H1 (cell line): Measurements from ENCODE around the gene OXCT2. TPM values are rescaled to one million over a fixed set of nuclear protein-coding genes. Genes with fewer than 3 reads are reported as not detected.

Experiments used
- BRCA1 ChIP-seq: IDR thresholded peaks from 2 replicates; pipeline ENCODE4 v1.6.1; 2012; ENCODE audit warnings: low read depth, low read length, improper control_type of control experiment
- RBBP5 ChIP-seq: IDR thresholded peaks from 2 replicates; pipeline ENCODE4 v1.7.1; 2012; ENCODE audit warnings: low read depth, mild to moderate bottlenecking, inconsistent platforms, low read length, moderate library complexity, borderline replicate concordance
- RXRA ChIP-seq: IDR thresholded peaks from 2 replicates; pipeline ENCODE4 v1.6.1; 2011; ENCODE audit warnings: low read depth, mild to moderate bottlenecking, low read length, moderate library complexity; ENCODE audit not compliant: insufficient read depth
- SP4 ChIP-seq: IDR thresholded peaks from 2 replicates; pipeline ENCODE4 v1.6.1; 2012; ENCODE audit warnings: low read length, inconsistent platforms
- SRF ChIP-seq: IDR thresholded peaks from 2 replicates; pipeline ENCODE4 v1.6.1; 2011; ENCODE audit warnings: mild to moderate bottlenecking, low read depth, low read length, moderate library complexity
- polyA plus RNA-seq, 7 experiments: library from polyadenylated mRNA; depleted of rRNA in 3 of 7; stranded (reverse) in 5 of 7; unstranded in 2 of 7; fragments of >200 nt in 5 of 7; fragments of 200-250 nt in 2 of 7; gene quantifications; 1 replicate in 5 of 7; 2 replicates in 1 of 7; 4 replicates in 1 of 7; pipeline versions ENCODE4 v1.2.1 to v1.2.3, GENCODE V29; 2011 to 2013; ENCODE audit warnings: missing spikeins in 2 of 7, mixed read lengths in 2 of 7
- total RNA-seq: library from RNA; stranded (reverse); fragmentation: NEBNext Ultra II Directional; extraction: Animal tissue kit (Norgen Biotek cat#: 25700); gene quantifications from 2 replicates; pipeline ENCODE4 v1.2.1, GENCODE V29; 2021
- TF ChIP-seq, protein P1 (sequence below): fragments of 300-600 bp; sonication (generic); IDR thresholded peaks from 2 replicates; pipeline ENCODE4 v1.7.1; 2012; ENCODE audit warnings: low read length, moderate library complexity, mild to moderate bottlenecking, inconsistent platforms; ENCODE audit not compliant: insufficient replicate concordance
- TF ChIP-seq, protein P2 (sequence below): IDR thresholded peaks from 2 replicates; pipeline ENCODE4 v1.6.1; 2012; ENCODE audit warnings: inconsistent platforms
- TF ChIP-seq, protein P3 (sequence below): IDR thresholded peaks from 2 replicates; pipeline ENCODE4 v1.6.1; 2012; ENCODE audit warnings: inconsistent platforms

OXCT2 gene
- total and polyA plus RNA-seq, 2 of the 8 experiments (the other 6 are each of a cell fraction or from before 2014, with no cell fraction given), result 2.6 to 2.9 TPM

DNA sequence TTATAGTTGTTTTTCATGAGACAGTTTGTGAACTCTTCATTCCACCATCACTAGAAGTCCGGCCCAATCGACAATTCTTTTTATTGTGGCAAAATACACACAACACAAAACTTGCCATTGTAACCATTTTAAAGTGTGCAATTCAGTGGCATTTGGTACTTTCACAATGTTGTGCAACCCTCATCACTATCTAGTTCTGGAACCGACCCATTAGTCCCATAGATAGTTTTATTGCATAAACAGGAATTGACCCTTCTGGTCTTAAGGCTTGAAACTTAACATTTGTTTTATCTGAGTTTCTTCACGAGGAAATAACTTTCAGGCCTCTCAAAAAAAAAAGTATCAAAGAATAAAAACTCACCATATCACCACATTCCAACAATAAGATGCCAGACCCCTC, 41.3 kb downstream of the OXCT2 start (continued):
- TF ChIP-seq, protein P1, sequence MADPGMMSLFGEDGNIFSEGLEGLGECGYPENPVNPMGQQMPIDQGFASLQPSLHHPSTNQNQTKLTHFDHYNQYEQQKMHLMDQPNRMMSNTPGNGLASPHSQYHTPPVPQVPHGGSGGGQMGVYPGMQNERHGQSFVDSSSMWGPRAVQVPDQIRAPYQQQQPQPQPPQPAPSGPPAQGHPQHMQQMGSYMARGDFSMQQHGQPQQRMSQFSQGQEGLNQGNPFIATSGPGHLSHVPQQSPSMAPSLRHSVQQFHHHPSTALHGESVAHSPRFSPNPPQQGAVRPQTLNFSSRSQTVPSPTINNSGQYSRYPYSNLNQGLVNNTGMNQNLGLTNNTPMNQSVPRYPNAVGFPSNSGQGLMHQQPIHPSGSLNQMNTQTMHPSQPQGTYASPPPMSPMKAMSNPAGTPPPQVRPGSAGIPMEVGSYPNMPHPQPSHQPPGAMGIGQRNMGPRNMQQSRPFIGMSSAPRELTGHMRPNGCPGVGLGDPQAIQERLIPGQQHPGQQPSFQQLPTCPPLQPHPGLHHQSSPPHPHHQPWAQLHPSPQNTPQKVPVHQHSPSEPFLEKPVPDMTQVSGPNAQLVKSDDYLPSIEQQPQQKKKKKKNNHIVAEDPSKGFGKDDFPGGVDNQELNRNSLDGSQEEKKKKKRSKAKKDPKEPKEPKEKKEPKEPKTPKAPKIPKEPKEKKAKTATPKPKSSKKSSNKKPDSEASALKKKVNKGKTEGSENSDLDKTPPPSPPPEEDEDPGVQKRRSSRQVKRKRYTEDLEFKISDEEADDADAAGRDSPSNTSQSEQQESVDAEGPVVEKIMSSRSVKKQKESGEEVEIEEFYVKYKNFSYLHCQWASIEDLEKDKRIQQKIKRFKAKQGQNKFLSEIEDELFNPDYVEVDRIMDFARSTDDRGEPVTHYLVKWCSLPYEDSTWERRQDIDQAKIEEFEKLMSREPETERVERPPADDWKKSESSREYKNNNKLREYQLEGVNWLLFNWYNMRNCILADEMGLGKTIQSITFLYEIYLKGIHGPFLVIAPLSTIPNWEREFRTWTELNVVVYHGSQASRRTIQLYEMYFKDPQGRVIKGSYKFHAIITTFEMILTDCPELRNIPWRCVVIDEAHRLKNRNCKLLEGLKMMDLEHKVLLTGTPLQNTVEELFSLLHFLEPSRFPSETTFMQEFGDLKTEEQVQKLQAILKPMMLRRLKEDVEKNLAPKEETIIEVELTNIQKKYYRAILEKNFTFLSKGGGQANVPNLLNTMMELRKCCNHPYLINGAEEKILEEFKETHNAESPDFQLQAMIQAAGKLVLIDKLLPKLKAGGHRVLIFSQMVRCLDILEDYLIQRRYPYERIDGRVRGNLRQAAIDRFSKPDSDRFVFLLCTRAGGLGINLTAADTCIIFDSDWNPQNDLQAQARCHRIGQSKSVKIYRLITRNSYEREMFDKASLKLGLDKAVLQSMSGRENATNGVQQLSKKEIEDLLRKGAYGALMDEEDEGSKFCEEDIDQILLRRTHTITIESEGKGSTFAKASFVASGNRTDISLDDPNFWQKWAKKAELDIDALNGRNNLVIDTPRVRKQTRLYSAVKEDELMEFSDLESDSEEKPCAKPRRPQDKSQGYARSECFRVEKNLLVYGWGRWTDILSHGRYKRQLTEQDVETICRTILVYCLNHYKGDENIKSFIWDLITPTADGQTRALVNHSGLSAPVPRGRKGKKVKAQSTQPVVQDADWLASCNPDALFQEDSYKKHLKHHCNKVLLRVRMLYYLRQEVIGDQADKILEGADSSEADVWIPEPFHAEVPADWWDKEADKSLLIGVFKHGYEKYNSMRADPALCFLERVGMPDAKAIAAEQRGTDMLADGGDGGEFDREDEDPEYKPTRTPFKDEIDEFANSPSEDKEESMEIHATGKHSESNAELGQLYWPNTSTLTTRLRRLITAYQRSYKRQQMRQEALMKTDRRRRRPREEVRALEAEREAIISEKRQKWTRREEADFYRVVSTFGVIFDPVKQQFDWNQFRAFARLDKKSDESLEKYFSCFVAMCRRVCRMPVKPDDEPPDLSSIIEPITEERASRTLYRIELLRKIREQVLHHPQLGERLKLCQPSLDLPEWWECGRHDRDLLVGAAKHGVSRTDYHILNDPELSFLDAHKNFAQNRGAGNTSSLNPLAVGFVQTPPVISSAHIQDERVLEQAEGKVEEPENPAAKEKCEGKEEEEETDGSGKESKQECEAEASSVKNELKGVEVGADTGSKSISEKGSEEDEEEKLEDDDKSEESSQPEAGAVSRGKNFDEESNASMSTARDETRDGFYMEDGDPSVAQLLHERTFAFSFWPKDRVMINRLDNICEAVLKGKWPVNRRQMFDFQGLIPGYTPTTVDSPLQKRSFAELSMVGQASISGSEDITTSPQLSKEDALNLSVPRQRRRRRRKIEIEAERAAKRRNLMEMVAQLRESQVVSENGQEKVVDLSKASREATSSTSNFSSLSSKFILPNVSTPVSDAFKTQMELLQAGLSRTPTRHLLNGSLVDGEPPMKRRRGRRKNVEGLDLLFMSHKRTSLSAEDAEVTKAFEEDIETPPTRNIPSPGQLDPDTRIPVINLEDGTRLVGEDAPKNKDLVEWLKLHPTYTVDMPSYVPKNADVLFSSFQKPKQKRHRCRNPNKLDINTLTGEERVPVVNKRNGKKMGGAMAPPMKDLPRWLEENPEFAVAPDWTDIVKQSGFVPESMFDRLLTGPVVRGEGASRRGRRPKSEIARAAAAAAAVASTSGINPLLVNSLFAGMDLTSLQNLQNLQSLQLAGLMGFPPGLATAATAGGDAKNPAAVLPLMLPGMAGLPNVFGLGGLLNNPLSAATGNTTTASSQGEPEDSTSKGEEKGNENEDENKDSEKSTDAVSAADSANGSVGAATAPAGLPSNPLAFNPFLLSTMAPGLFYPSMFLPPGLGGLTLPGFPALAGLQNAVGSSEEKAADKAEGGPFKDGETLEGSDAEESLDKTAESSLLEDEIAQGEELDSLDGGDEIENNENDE, result no peak
- TF ChIP-seq RXRA (no peak), BRCA1 (no peak), SP4 (no peak), RBBP5 (no peak), SRF (no peak)
- TF ChIP-seq, protein P2, sequence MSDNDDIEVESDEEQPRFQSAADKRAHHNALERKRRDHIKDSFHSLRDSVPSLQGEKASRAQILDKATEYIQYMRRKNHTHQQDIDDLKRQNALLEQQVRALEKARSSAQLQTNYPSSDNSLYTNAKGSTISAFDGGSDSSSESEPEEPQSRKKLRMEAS, result no peak
- TF ChIP-seq, protein P3, sequence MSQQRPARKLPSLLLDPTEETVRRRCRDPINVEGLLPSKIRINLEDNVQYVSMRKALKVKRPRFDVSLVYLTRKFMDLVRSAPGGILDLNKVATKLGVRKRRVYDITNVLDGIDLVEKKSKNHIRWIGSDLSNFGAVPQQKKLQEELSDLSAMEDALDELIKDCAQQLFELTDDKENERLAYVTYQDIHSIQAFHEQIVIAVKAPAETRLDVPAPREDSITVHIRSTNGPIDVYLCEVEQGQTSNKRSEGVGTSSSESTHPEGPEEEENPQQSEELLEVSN, result no peak
